Colonic mucosa (tissue), 4 donors: ENCODE measurements around the gene ATPAF1. TPM values are rescaled to one million over a fixed set of nuclear protein-coding genes. Genes with fewer than 3 reads are reported as not detected.

Experiments used
- DNase-seq: peaks from one replicate; pipeline ENCODE4 v3.0.0-alpha.2; 2020
- H3K27ac ChIP-seq: fragments of 200-600 bp; one replicate; pipeline ENCODE4 v1.8.0; 2021
- H3K27me3 ChIP-seq: fragments of 200-600 bp; one replicate; pipeline ENCODE4 v1.8.0; 2021
- H3K36me3 ChIP-seq: fragments of 200-600 bp; one replicate; pipeline ENCODE4 v1.8.0; 2021
- H3K4me1 ChIP-seq: fragments of 200-600 bp; one replicate; pipeline ENCODE4 v1.8.0; 2021; ENCODE audit warnings: mild to moderate bottlenecking
- H3K4me3 ChIP-seq: fragments of 200-600 bp; one replicate; pipeline ENCODE4 v1.8.0; 2021
- H3K9ac ChIP-seq, 2 donors: one replicate each; pipeline ENCODE4 v1.7.0; 2013; ENCODE audit warnings: control low read depth in 2 of 2, low read depth in 2 of 2, low read length in 2 of 2
- H3K9me3 ChIP-seq: fragments of 200-600 bp; one replicate; pipeline ENCODE4 v1.8.0; 2021
- CTCF ChIP-seq: fragments of 200-600 bp; IDR thresholded peaks from one replicate; pipeline ENCODE4 v1.8.0; 2022; ENCODE audit warnings: antibody characterized with exemption, mild to moderate bottlenecking
- intact Hi-C: fragments of 100-400 bp; cut with DNase I; formaldehyde crosslinking; loops from one replicate; pipeline ENCODE4 v1.14.1; 2022
- total RNA-seq, 2 donors: library from RNA; stranded (reverse); fragmentation: NEBNext Ultra II Directional in 1 of 2; extraction: Animal tissue kit (Norgen Biotek cat#: 25700) in 1 of 2; gene quantifications; one replicate each; pipeline ENCODE4 v1.2.1, GENCODE V29; 2021
- donor health status: healthy.
- donor health status: DM: no; HTN: no; CAD: no.
- donor health status: DM: no; HTN: no; CAD: no.

ATPAF1 gene
- total RNA-seq, 2 donors from 2014 or later: 55.8 to 66.1 TPM

DNA sequence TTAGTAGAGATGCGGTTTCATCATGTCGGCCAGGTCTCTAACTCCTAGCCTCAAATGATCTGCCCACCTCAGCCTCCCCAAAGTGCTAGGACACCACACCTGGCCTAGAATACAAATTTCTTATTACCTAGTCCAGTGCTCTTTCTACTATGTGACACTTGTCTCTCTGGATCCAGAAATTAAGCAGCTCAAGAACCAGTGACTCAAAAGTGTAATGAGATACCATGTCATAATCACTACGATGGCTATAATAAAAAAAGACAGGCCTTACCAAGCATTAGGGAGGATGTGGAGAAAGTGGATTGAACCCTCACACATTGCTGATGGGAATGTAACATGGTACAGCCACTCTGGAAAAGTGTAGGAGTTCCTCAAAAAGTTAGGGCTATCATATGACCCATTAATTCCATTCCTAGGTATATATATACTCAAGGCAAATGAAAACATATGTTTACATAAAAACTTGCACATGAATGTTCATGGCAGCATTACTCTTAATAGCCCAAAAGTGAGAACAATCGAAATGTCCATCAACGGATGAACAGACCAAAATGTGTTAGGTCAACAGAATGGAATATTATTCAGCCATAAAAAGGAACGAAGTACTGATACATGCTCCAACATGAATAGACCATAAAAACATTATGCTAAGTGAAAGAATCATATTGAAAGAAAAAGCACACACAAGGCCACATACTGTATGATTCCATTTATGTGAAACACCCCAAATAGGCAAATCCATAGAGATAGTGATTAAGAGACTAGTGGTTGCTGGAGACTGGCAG is 11.8 kb upstream of the ATPAF1 start:
- Histone ChIP-seq H3K27ac (no peak overlapping the region), H3K4me1 (peaks cover 6% of the 10 kb centered on the region), H3K27me3 (no peaks in the 10 kb centered on the region), H3K9ac (no peak overlapping the region), H3K9me3 (no peaks in the 10 kb centered on the region), H3K36me3 (peaks cover 11% of the 10 kb centered on the region), H3K4me3 (no peak overlapping the region)
- no peak for TF ChIP-seq CTCF
- intact Hi-C loops: no loop called here
- DNase-seq: no peak

DNA sequence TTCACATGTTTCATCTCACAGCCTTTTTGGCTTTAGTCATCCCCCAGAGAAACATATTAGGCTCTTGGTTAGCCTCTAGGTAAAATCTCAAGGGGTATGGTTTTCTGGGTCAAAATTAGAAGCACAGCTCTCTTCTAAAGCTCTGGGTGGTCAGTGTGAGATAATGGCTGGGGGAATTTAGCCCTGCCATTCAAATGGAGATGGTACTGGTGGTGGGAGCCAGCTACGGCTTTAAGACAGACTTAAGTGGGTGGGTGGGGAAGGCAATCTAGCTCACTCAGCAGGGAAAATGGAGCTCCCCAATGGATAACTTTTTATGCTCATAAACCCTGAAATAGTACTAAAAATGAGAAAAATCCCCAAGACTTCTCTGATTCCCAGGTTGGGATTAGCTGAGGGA is 9.2 kb upstream of the ATPAF1 start:
- H3K27ac ChIP-seq: no peak overlapping the region
- H3K9me3 ChIP-seq: no peaks in the 10 kb centered on the region
- H3K4me1 ChIP-seq: peaks cover 2% of the 10 kb centered on the region
- intact Hi-C loops: no loop called here
- H3K4me3 ChIP-seq: no peak overlapping the region
- H3K9ac ChIP-seq: no peak overlapping the region
- TF ChIP-seq CTCF: no peak
- no peaks in the 10 kb centered on the region for H3K27me3 ChIP-seq
- DNase-seq: no peak
- H3K36me3 ChIP-seq: no peaks in the 10 kb centered on the region

DNA sequence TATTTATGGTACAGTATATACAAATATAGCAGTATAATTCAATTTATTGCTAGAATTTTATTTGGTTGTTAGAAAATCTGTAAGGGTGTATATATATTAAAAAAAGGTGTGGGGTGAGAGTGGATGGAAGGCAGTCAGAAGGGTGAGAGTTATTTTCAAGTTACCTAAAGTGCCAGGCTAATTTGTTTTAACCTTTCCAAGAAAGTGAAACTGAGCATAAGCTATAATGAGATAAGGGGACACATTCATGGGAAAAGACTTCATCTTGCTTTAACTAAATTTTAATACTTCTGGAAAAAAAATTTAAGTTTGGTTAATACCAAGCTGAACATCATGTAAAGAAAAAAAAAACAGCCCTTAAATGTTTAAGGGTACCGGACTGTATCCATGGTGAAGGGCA is 8.4 kb upstream of the ATPAF1 start:
- Histone ChIP-seq H3K27me3 (no peaks in the 10 kb centered on the region), H3K9me3 (no peaks in the 10 kb centered on the region), H3K27ac (no peak overlapping the region), H3K4me1 (no peaks in the 10 kb centered on the region), H3K4me3 (no peak overlapping the region), H3K36me3 (no peaks in the 10 kb centered on the region), H3K9ac (no peak overlapping the region)
- no peak for DNase-seq
- TF ChIP-seq CTCF: no peak
- intact Hi-C loops: no loop called here

GRCh38 chr1:46675549-46676314 is 7.6 kb upstream of the ATPAF1 start:
- Histone ChIP-seq H3K36me3 (no peaks in the 10 kb centered on the region), H3K27ac (no peak overlapping the region), H3K27me3 (no peaks in the 10 kb centered on the region), H3K9ac (peak overlapping the region in 1 of 2 donors; percentile 30), H3K4me3 (no peak overlapping the region), H3K4me1 (no peaks in the 10 kb centered on the region), H3K9me3 (no peaks in the 10 kb centered on the region)
- DNase-seq: no peak
- TF ChIP-seq CTCF: no peak
- intact Hi-C loops: no loop called here

GRCh38 chr1:46673749-46674182 is 5.6 kb upstream of the ATPAF1 start:
- H3K9ac ChIP-seq: no peak overlapping the region
- no peak overlapping the region for H3K4me3 ChIP-seq
- no peaks in the 10 kb centered on the region for H3K27me3 ChIP-seq
- H3K9me3 ChIP-seq: no peaks in the 10 kb centered on the region
- no peaks in the 10 kb centered on the region for H3K36me3 ChIP-seq
- no peak for TF ChIP-seq CTCF
- intact Hi-C loops: no loop called here
- no peak overlapping the region for H3K27ac ChIP-seq
- no peaks in the 10 kb centered on the region for H3K4me1 ChIP-seq
- DNase-seq: no peak
